Body of pancreas (tissue), 4 donors: Measurements from ENCODE around the gene TMEFF2.

Experiments
- POLR2A ChIP-seq, 3 donors: fragments of 450-650 bp; IDR thresholded peaks; one replicate each; pipeline ENCODE4 v1.6.1; 2016; ENCODE audit warnings: antibody characterized with exemption in 3 of 3, mild to moderate bottlenecking in 2 of 3
- TF ChIP-seq, protein P1 (sequence below), 7 experiments: fragments of 450-650 bp in 4 of 7; fragments of 200-600 bp in 3 of 7; sonication (generic) in 3 of 7; IDR thresholded peaks; one replicate each; pipeline ENCODE4 v1.5.1; 2016 to 2019; ENCODE audit warnings: antibody characterized with exemption in 7 of 7

DNA sequence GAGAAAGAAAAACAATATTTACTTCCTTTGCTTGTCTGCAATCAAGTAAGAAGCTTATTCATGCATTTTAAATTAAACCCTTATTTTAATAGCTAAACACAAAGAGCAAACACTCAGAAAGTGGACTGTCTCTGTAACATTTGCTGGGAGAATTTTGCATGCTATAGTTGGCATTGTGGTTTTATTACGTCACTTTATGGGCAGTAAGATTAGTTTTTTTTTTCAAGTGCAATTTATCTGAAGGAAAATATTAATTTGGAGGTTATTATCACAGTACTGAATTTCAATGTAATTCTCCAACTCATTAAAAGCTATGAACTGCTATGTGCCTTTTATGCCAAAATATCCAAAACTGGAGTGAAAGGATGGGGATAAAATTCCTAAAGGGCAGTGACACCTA is 103.3 kb downstream of the TMEFF2 start:
- TF ChIP-seq, protein P1, sequence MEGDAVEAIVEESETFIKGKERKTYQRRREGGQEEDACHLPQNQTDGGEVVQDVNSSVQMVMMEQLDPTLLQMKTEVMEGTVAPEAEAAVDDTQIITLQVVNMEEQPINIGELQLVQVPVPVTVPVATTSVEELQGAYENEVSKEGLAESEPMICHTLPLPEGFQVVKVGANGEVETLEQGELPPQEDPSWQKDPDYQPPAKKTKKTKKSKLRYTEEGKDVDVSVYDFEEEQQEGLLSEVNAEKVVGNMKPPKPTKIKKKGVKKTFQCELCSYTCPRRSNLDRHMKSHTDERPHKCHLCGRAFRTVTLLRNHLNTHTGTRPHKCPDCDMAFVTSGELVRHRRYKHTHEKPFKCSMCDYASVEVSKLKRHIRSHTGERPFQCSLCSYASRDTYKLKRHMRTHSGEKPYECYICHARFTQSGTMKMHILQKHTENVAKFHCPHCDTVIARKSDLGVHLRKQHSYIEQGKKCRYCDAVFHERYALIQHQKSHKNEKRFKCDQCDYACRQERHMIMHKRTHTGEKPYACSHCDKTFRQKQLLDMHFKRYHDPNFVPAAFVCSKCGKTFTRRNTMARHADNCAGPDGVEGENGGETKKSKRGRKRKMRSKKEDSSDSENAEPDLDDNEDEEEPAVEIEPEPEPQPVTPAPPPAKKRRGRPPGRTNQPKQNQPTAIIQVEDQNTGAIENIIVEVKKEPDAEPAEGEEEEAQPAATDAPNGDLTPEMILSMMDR (IDR thresholded peaks at IDR 0.05) = no peak
- TF ChIP-seq POLR2A (IDR thresholded peaks at IDR 0.05) = no peak
